ENCODE measurements around the gene EFNA5. TPM values are rescaled to one million over a fixed set of nuclear protein-coding genes. Genes with fewer than 3 reads are reported as not detected.

Gene EFNA5
- total RNA-seq, 1 experiment from 2014 or later: 0.22 TPM

GRCh38 chr5:107472620-107473064 lies 198.1 kb downstream of the EFNA5 start (continued):
- TF ChIP-seq, protein P1, sequence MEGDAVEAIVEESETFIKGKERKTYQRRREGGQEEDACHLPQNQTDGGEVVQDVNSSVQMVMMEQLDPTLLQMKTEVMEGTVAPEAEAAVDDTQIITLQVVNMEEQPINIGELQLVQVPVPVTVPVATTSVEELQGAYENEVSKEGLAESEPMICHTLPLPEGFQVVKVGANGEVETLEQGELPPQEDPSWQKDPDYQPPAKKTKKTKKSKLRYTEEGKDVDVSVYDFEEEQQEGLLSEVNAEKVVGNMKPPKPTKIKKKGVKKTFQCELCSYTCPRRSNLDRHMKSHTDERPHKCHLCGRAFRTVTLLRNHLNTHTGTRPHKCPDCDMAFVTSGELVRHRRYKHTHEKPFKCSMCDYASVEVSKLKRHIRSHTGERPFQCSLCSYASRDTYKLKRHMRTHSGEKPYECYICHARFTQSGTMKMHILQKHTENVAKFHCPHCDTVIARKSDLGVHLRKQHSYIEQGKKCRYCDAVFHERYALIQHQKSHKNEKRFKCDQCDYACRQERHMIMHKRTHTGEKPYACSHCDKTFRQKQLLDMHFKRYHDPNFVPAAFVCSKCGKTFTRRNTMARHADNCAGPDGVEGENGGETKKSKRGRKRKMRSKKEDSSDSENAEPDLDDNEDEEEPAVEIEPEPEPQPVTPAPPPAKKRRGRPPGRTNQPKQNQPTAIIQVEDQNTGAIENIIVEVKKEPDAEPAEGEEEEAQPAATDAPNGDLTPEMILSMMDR (IDR thresholded peaks at IDR 0.05 in 2 of 3, conservative IDR thresholded peaks at IDR 0.05 in 1 of 3; ENCODE audit: borderline replicate concordance in 1 of 3, insufficient read depth in 1 of 3, low read depth in 2 of 3, low read length in 2 of 3): no peak
- no peak for TF ChIP-seq ZFX (IDR thresholded peaks at IDR 0.05)
- no peak for TF ChIP-seq YY1 (IDR thresholded peaks at IDR 0.05; ENCODE audit: extremely low read depth, insufficient replicate concordance, low read depth, low read length)
- no peak for TF ChIP-seq ELF1 (IDR thresholded peaks at IDR 0.05; ENCODE audit: borderline replicate concordance, low read depth)

- Histone ChIP-seq H2AFZ (ENCODE audit: low read depth, low read length, poor library complexity, severe bottlenecking) (no peak overlapping the region), H3K27me3 (ENCODE audit: insufficient read depth, low read length) (no peaks in the 10 kb centered on the region), H3K4me2 (ENCODE audit: low read length) (peak overlapping the region; percentile 30; the same call in 1 of the 2 replicates), H3K4me3 (replicated peaks in 1 of 2; ENCODE audit: low read depth in 1 of 2, low read length in 2 of 2) (no peak overlapping the region), H3K9me3 (ENCODE audit: control insufficient read depth in 1 of 2, insufficient read depth in 1 of 2, low read depth in 1 of 2, low read length in 2 of 2) (no peaks in the 10 kb centered on the region), H3K27ac (ENCODE audit: low read depth, low read length) (no peak overlapping the region), H3K36me3 (ENCODE audit: control insufficient read depth in 1 of 2, insufficient read depth in 2 of 2, low read length in 2 of 2) (no peaks in the 10 kb centered on the region), H4K20me1 (ENCODE audit: insufficient read depth) (no peaks in the 10 kb centered on the region), H3K79me2 (ENCODE audit: insufficient read depth, low read length) (no peaks in the 10 kb centered on the region), H3K9ac (ENCODE audit: low read length) (no peak overlapping the region), H3K4me1 (ENCODE audit: control insufficient read depth in 1 of 2, insufficient read depth in 2 of 2, low read length in 2 of 2) (peaks cover 22 to 33% of the 10 kb centered on the region in 2 experiments; a peak in 3 of 4 replicates), H3K9me2 (ENCODE audit: insufficient read depth) (no peaks in the 10 kb centered on the region)
- TF ChIP-seq ZFX (IDR thresholded peaks at IDR 0.05): no peak
- RAD21 ChIA-PET (ENCODE audit: low non-redundant PET in 1 of 2, low total read pairs in 2 of 2, uncharacterized antibody in 2 of 2, unreplicated experiment in 2 of 2): no interaction called here
- POLR2A ChIA-PET: no interaction called here
- DNase-seq (ENCODE audit: low read depth, low spot score): no peak
- intact Hi-C loops (cut with micrococcal nuclease): no loop called here
- BruUV-seq (replicated peaks): no TSS peak
- CTCF ChIA-PET: no interaction called here
- ATAC-seq: no peak
These were observed 200.5 kb downstream of the EFNA5 start for GRCh38 chr5:107470295-107470582.
